Measurements from ENCODE around the gene SYT8.

Gene SYT8

GRCh38 chr11:1860108-1860507 is 25.3 kb downstream of the SYT8 start:
- no peak for DNase-seq (ENCODE audit: low read depth)

- no peak for DNase-seq (ENCODE audit: low read depth)
Measured at GRCh38 chr11:1861435-1862411, 26.9 kb downstream of the SYT8 start.

GRCh38 chr11:1862588-1863351 is 28.0 kb downstream of the SYT8 start:
- DNase-seq (ENCODE audit: low read depth) = no peak

- DNase-seq (ENCODE audit: low read depth) = peak; percentile 46
Measured at GRCh38 chr11:1863352-1864216, 28.8 kb downstream of the SYT8 start.

GRCh38 chr11:1864231-1864630 is 29.4 kb downstream of the SYT8 start:
- DNase-seq (ENCODE audit: low read depth) = no peak

- DNase-seq (ENCODE audit: low read depth) = no peak
Measured at GRCh38 chr11:1864831-1865665, 30.3 kb downstream of the SYT8 start.

- no peak for DNase-seq (ENCODE audit: low read depth)
Measured at GRCh38 chr11:1866226-1866625, 31.4 kb downstream of the SYT8 start.

- no peak for DNase-seq (ENCODE audit: low read depth)
Measured at GRCh38 chr11:1866776-1867175, 32.0 kb downstream of the SYT8 start.

GRCh38 chr11:1867381-1867780 is 32.6 kb downstream of the SYT8 start:
- DNase-seq (ENCODE audit: low read depth) = no peak

GRCh38 chr11:1868056-1868635 is 33.4 kb downstream of the SYT8 start:
- DNase-seq (ENCODE audit: low read depth) = no peak

- DNase-seq (ENCODE audit: low read depth) = no peak
Measured at GRCh38 chr11:1868636-1869291, 34.0 kb downstream of the SYT8 start.

- DNase-seq (ENCODE audit: low read depth) = no peak
Measured at GRCh38 chr11:1869427-1870325, 34.9 kb downstream of the SYT8 start.

- DNase-seq (ENCODE audit: low read depth) = no peak
Measured at GRCh38 chr11:1870326-1870696, 35.5 kb downstream of the SYT8 start.

- no peak for DNase-seq (ENCODE audit: low read depth)
Measured at GRCh38 chr11:1870721-1871466, 36.1 kb downstream of the SYT8 start.

GRCh38 chr11:1871531-1871930 is 36.7 kb downstream of the SYT8 start:
- DNase-seq (ENCODE audit: low read depth) = no peak

- no peak for DNase-seq (ENCODE audit: low read depth)
Measured at GRCh38 chr11:1872267-1872985, 37.6 kb downstream of the SYT8 start.

GRCh38 chr11:1873048-1873812 is 38.4 kb downstream of the SYT8 start:
- DNase-seq (ENCODE audit: low read depth) = no peak
